Measurements from ENCODE around the gene LGALS7B.
"Not testable (repeated sequence)": the region's sequence is repeated elsewhere in the genome, so short reads cannot be mapped to it uniquely, and the experiment has no call there.

LGALS7B gene

GRCh38 chr19:38770228-38770948 lies 18.6 kb upstream of the LGALS7B start:
- not testable (repeated sequence) for DNase-seq (ENCODE audit: low spot score)

GRCh38 chr19:38770949-38771275 lies 18.1 kb upstream of the LGALS7B start:
- DNase-seq (ENCODE audit: low spot score) = not testable (repeated sequence)

GRCh38 chr19:38771569-38771968 lies 17.4 kb upstream of the LGALS7B start:
- not testable (repeated sequence) for DNase-seq (ENCODE audit: low spot score)

GRCh38 chr19:38773469-38774177 lies 15.4 kb upstream of the LGALS7B start, which contains the start of gene LGALS7:
Gene LGALS7 (minus strand): TSS chr19:38773517. CDS start chr19:38773492, 25 bp downstream.
- no peak for DNase-seq (ENCODE audit: low spot score)

- DNase-seq (ENCODE audit: low spot score) = no peak
Measured at GRCh38 chr19:38774181-38774950, 14.6 kb upstream of the LGALS7B start.

- no peak for DNase-seq (ENCODE audit: low spot score)
Measured at GRCh38 chr19:38778733-38779132, 10.3 kb upstream of the LGALS7B start.

GRCh38 chr19:38780443-38780842 lies 8.6 kb upstream of the LGALS7B start:
- DNase-seq (ENCODE audit: low spot score) = no peak

- DNase-seq (ENCODE audit: low spot score) = no peak
Measured at GRCh38 chr19:38781058-38781457, 7.9 kb upstream of the LGALS7B start.

GRCh38 chr19:38782212-38782611 lies 6.8 kb upstream of the LGALS7B start:
- DNase-seq (ENCODE audit: low spot score) = not testable (repeated sequence)

GRCh38 chr19:38784224-38784623 lies 4.8 kb upstream of the LGALS7B start:
- no peak for DNase-seq (ENCODE audit: low spot score)

GRCh38 chr19:38785187-38785699 lies 3.8 kb upstream of the LGALS7B start:
- DNase-seq (ENCODE audit: low spot score) = no peak

- DNase-seq (ENCODE audit: low spot score) = not testable (repeated sequence)
Measured at GRCh38 chr19:38786061-38786460, 2.9 kb upstream of the LGALS7B start.

GRCh38 chr19:38786572-38787265 lies 2.3 kb upstream of the LGALS7B start:
- DNase-seq (ENCODE audit: low spot score) = no peak

GRCh38 chr19:38790507-38791403 lies 1.8 kb downstream of the LGALS7B start:
- not testable (repeated sequence) for DNase-seq (ENCODE audit: low spot score)

GRCh38 chr19:38791451-38792064 lies 2.6 kb downstream of the LGALS7B start:
- not testable (repeated sequence) for DNase-seq (ENCODE audit: low spot score)

- DNase-seq (ENCODE audit: low spot score) = peak; percentile 23
Measured at GRCh38 chr19:38792250-38793111, 3.5 kb downstream of the LGALS7B start.

- DNase-seq (ENCODE audit: low spot score) = no peak
Measured at GRCh38 chr19:38793177-38793576, 4.2 kb downstream of the LGALS7B start.

GRCh38 chr19:38793671-38794070 lies 4.7 kb downstream of the LGALS7B start:
- no peak for DNase-seq (ENCODE audit: low spot score)

GRCh38 chr19:38795549-38795948 lies 6.5 kb downstream of the LGALS7B start:
- no peak for DNase-seq (ENCODE audit: low spot score)

All from CD4-positive, alpha-beta T cell treated with Interleukin-2 at 100 ng/mL for 4 hours (primary cell).